LNCAP (cell line): Measurements from ENCODE around the gene FXYD5.
A peak's percentile ranks its signal among the peaks of the same experiment; 100 is the strongest.

Experiments used
- CTCF ChIP-seq: fragments of 450-650 bp; IDR thresholded peaks from 2 replicates; pipeline ENCODE4 v1.5.1; 2017; ENCODE audit warnings: mild to moderate bottlenecking

The FXYD5 gene

DNA sequence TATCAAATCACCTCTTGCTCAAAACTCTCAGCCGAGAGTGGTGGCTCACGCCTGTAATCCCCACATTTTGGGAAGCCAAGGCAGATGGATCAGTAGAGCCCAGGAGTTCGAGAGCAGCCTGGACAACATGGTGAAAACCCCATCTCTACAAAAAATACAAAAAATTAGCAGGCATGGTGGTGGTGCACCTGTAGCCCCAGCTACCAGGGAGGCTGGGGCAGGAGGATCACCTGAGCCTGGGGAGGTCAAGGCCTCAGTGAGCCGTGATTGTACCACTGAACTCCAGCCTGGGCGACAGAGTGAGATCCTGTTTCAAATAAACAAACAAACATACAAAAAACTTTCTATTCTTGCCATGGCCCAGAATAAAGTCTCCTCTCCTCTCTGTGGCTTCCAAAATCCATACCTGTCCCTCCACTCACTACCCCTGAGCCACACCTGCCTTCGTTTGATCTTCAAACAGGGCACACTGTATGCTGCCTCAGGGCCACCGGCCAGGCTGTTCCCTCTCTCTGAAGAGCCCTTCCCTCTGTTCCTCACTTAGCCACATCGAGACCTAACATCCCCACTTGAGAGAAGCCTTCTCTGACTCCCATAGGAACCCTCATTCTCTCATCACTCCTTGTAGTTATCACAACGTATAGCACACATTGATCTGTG, 26.0 kb upstream of the FXYD5 start:
- TF ChIP-seq CTCF: no peak

GRCh38 chr19:35130761-35131720, 23.5 kb upstream of the FXYD5 start:
- no peak for TF ChIP-seq CTCF

- no peak for TF ChIP-seq CTCF
These were observed 22.3 kb upstream of the FXYD5 start for GRCh38 chr19:35132254-35132653.

- no peak for TF ChIP-seq CTCF
These were observed 20.7 kb upstream of the FXYD5 start for GRCh38 chr19:35133826-35134225.

DNA sequence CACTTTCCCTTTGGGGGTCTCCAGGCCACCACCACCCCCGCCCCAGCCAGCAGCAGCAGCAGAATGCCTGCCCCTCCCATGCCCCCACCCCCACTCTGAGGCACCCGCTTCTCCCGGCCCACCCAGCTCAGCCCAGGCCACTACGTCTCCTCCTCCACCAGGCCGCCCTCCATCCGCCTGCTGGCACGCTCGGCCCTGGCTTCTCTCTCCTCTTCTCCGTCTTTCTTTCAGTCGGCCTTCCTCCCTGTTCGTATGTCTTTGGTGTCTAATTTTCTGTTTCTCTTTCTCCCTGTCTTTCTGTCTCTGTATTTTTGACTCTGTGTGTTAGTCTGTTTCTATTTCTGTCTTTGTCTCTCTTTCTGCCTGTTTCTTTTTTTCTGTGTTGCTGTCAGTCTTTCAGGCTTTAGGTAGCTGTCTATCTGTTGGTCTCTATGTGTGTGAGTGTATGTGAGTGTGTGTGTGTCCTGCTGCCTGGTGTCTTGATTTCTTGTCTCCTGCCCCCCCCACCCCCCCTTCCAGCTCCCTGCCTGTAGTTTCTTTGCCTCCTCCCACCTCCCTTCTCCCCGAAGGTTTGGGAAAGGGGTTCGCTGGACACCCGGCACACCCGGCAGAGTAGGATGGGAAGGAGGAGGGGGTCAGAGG, 19.8 kb upstream of the FXYD5 start, which contains the start of gene LGI4:
LGI4 (minus strand) TSS at position 459 of the 642 bp plus-strand sequence; CDS start at position 80, 379 bp downstream.
- TF ChIP-seq CTCF: no peak

DNA sequence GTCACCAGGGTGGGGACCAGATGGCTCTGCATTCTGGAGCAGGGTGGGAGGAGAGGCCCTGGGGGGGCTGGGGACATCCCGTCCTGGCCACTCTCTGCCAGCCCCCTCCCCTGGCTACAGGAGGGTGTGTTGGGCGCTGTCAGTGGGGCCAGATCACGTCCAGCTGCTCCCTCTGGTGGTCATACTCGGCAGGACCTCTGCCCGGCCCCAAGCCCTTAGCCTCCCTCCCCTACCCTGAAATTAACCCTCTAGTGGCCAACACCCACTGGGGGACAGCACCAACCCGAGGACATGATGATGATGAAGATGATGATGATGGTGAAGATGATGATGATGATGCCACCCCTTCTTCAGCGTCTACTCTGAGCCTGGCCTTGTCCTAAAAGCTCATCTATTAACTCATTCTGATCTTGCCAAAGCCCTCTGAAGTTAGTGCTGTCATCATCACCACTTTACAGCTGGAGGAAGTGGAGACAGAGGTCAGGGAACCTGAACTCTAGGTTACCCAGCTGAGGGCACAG, 19.1 kb upstream of the FXYD5 start:
- TF ChIP-seq CTCF: peak; percentile 90

DNA sequence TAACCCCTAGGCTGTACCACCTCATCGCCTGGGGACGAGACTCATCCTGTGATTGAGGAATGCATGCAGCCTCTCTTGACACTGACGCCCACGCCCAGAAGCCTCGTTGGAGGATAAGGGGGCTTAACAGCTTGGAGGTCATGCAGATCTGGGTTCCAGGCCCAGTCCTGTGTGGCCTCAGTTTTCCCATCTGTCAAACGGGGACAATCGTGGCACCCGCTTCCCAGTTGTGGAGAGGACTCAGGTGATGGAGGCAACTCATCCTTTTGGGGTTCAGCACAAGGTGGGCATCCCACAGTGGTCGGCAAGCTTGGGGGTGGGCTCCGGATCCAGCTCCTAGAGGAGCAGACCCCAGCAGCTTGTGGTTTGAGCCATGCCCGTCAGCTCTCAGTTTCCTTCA, 18.3 kb upstream of the FXYD5 start:
- TF ChIP-seq CTCF: no peak
